ENCODE results near the gene CPO.

The CPO gene

GRCh38 chr2:206983161-206983859 lies 44.0 kb downstream of the CPO start:
- H3K9me3 ChIP-seq (ENCODE audit: control insufficient read depth in 2 of 2, low read length in 2 of 2) = no peaks in the 10 kb centered on the region
- no peak overlapping the region for H3K4me3 ChIP-seq (ENCODE audit: low read length in 2 of 2)
- no peak overlapping the region for H3K9ac ChIP-seq (ENCODE audit: low read depth in 1 of 2, low read length in 2 of 2)
- no peaks in the 10 kb centered on the region for H3K27me3 ChIP-seq (ENCODE audit: control insufficient read depth in 2 of 2, insufficient read depth in 2 of 2, low read length in 2 of 2)
- no peaks in the 10 kb centered on the region for H3K36me3 ChIP-seq (ENCODE audit: control insufficient read depth in 2 of 2, insufficient read depth in 2 of 2, low read length in 2 of 2)
- no peak overlapping the region for H3K27ac ChIP-seq (ENCODE audit: low read depth in 2 of 2, low read length in 2 of 2)
- H3K4me1 ChIP-seq (ENCODE audit: control insufficient read depth in 2 of 2, insufficient read depth in 2 of 2, low read length in 2 of 2) = no peaks in the 10 kb centered on the region

- H3K9ac ChIP-seq (ENCODE audit: low read depth in 1 of 2, low read length in 2 of 2) = no peak overlapping the region
- H3K27me3 ChIP-seq (ENCODE audit: control insufficient read depth in 2 of 2, insufficient read depth in 2 of 2, low read length in 2 of 2) = no peaks in the 10 kb centered on the region
- no peaks in the 10 kb centered on the region for H3K9me3 ChIP-seq (ENCODE audit: control insufficient read depth in 2 of 2, low read length in 2 of 2)
- H3K4me1 ChIP-seq (ENCODE audit: control insufficient read depth in 2 of 2, insufficient read depth in 2 of 2, low read length in 2 of 2) = no peaks in the 10 kb centered on the region
- H3K36me3 ChIP-seq (ENCODE audit: control insufficient read depth in 2 of 2, insufficient read depth in 2 of 2, low read length in 2 of 2) = no peaks in the 10 kb centered on the region
- H3K4me3 ChIP-seq (ENCODE audit: low read length in 2 of 2) = no peak overlapping the region
- no peak overlapping the region for H3K27ac ChIP-seq (ENCODE audit: low read depth in 2 of 2, low read length in 2 of 2)
Measured at GRCh38 chr2:206984206-206984605, 44.9 kb downstream of the CPO start.

- Histone ChIP-seq H3K27me3 (ENCODE audit: control insufficient read depth in 2 of 2, insufficient read depth in 2 of 2, low read length in 2 of 2) (no peaks in the 10 kb centered on the region), H3K4me1 (ENCODE audit: control insufficient read depth in 2 of 2, insufficient read depth in 2 of 2, low read length in 2 of 2) (no peaks in the 10 kb centered on the region), H3K4me3 (ENCODE audit: low read length in 2 of 2) (no peak overlapping the region), H3K9me3 (ENCODE audit: control insufficient read depth in 2 of 2, low read length in 2 of 2) (no peaks in the 10 kb centered on the region), H3K36me3 (ENCODE audit: control insufficient read depth in 2 of 2, insufficient read depth in 2 of 2, low read length in 2 of 2) (no peaks in the 10 kb centered on the region), H3K27ac (ENCODE audit: low read depth in 2 of 2, low read length in 2 of 2) (no peak overlapping the region), H3K9ac (ENCODE audit: low read depth in 1 of 2, low read length in 2 of 2) (no peak overlapping the region)
Measured at GRCh38 chr2:206986943-206987342, 47.6 kb downstream of the CPO start.

- no peak overlapping the region for H3K4me3 ChIP-seq (ENCODE audit: low read length in 2 of 2)
Measured at GRCh38 chr2:206987810-206988209, 48.5 kb downstream of the CPO start.

GRCh38 chr2:206988884-206989283 lies 49.6 kb downstream of the CPO start:
- Histone ChIP-seq H3K27me3 (ENCODE audit: control insufficient read depth in 2 of 2, insufficient read depth in 2 of 2, low read length in 2 of 2) (no peaks in the 10 kb centered on the region), H3K27ac (ENCODE audit: low read depth in 2 of 2, low read length in 2 of 2) (no peak overlapping the region), H3K9ac (ENCODE audit: low read depth in 1 of 2, low read length in 2 of 2) (no peak overlapping the region), H3K4me1 (ENCODE audit: control insufficient read depth in 2 of 2, insufficient read depth in 2 of 2, low read length in 2 of 2) (no peaks in the 10 kb centered on the region), H3K9me3 (ENCODE audit: control insufficient read depth in 2 of 2, low read length in 2 of 2) (no peaks in the 10 kb centered on the region), H3K36me3 (ENCODE audit: control insufficient read depth in 2 of 2, insufficient read depth in 2 of 2, low read length in 2 of 2) (no peaks in the 10 kb centered on the region), H3K4me3 (ENCODE audit: low read length in 2 of 2) (no peak overlapping the region)

More at GRCh38 chr2:206987810-206988209, 48.5 kb downstream of the CPO start:
- Histone ChIP-seq H3K27me3 (ENCODE audit: control insufficient read depth in 2 of 2, insufficient read depth in 2 of 2, low read length in 2 of 2) (no peaks in the 10 kb centered on the region), H3K9me3 (ENCODE audit: control insufficient read depth in 2 of 2, low read length in 2 of 2) (no peaks in the 10 kb centered on the region), H3K27ac (ENCODE audit: low read depth in 2 of 2, low read length in 2 of 2) (no peak overlapping the region), H3K36me3 (ENCODE audit: control insufficient read depth in 2 of 2, insufficient read depth in 2 of 2, low read length in 2 of 2) (no peaks in the 10 kb centered on the region), H3K4me1 (ENCODE audit: control insufficient read depth in 2 of 2, insufficient read depth in 2 of 2, low read length in 2 of 2) (no peaks in the 10 kb centered on the region), H3K9ac (ENCODE audit: low read depth in 1 of 2, low read length in 2 of 2) (no peak overlapping the region)

GRCh38 chr2:206989311-206989710 lies 50.0 kb downstream of the CPO start:
- no peak overlapping the region for H3K9ac ChIP-seq (ENCODE audit: low read depth in 1 of 2, low read length in 2 of 2)
- H3K4me1 ChIP-seq (ENCODE audit: control insufficient read depth in 2 of 2, insufficient read depth in 2 of 2, low read length in 2 of 2) = no peaks in the 10 kb centered on the region
- H3K27me3 ChIP-seq (ENCODE audit: control insufficient read depth in 2 of 2, insufficient read depth in 2 of 2, low read length in 2 of 2) = no peaks in the 10 kb centered on the region

GRCh38 chr2:206990360-206990759 lies 51.0 kb downstream of the CPO start:
- no peaks in the 10 kb centered on the region for H3K27me3 ChIP-seq (ENCODE audit: control insufficient read depth in 2 of 2, insufficient read depth in 2 of 2, low read length in 2 of 2)
- no peak overlapping the region for H3K9ac ChIP-seq (ENCODE audit: low read depth in 1 of 2, low read length in 2 of 2)
- H3K4me1 ChIP-seq (ENCODE audit: control insufficient read depth in 2 of 2, insufficient read depth in 2 of 2, low read length in 2 of 2) = no peaks in the 10 kb centered on the region
- H3K36me3 ChIP-seq (ENCODE audit: control insufficient read depth in 2 of 2, insufficient read depth in 2 of 2, low read length in 2 of 2) = no peaks in the 10 kb centered on the region
- no peak overlapping the region for H3K27ac ChIP-seq (ENCODE audit: low read depth in 2 of 2, low read length in 2 of 2)
- no peak overlapping the region for H3K4me3 ChIP-seq (ENCODE audit: low read length in 2 of 2)
- no peaks in the 10 kb centered on the region for H3K9me3 ChIP-seq (ENCODE audit: control insufficient read depth in 2 of 2, low read length in 2 of 2)

More at GRCh38 chr2:206989311-206989710, 50.0 kb downstream of the CPO start:
- Histone ChIP-seq H3K4me3 (ENCODE audit: low read length in 2 of 2) (no peak overlapping the region), H3K36me3 (ENCODE audit: control insufficient read depth in 2 of 2, insufficient read depth in 2 of 2, low read length in 2 of 2) (no peaks in the 10 kb centered on the region), H3K9me3 (ENCODE audit: control insufficient read depth in 2 of 2, low read length in 2 of 2) (no peaks in the 10 kb centered on the region), H3K27ac (ENCODE audit: low read depth in 2 of 2, low read length in 2 of 2) (no peak overlapping the region)

- Histone ChIP-seq H3K4me3 (ENCODE audit: low read length in 2 of 2) (no peak overlapping the region), H3K27ac (ENCODE audit: low read depth in 2 of 2, low read length in 2 of 2) (no peak overlapping the region), H3K27me3 (ENCODE audit: control insufficient read depth in 2 of 2, insufficient read depth in 2 of 2, low read length in 2 of 2) (no peaks in the 10 kb centered on the region), H3K9me3 (ENCODE audit: control insufficient read depth in 2 of 2, low read length in 2 of 2) (no peaks in the 10 kb centered on the region), H3K9ac (ENCODE audit: low read depth in 1 of 2, low read length in 2 of 2) (no peak overlapping the region), H3K36me3 (ENCODE audit: control insufficient read depth in 2 of 2, insufficient read depth in 2 of 2, low read length in 2 of 2) (no peaks in the 10 kb centered on the region), H3K4me1 (ENCODE audit: control insufficient read depth in 2 of 2, insufficient read depth in 2 of 2, low read length in 2 of 2) (no peaks in the 10 kb centered on the region)
Measured at GRCh38 chr2:206991070-206991469, 51.8 kb downstream of the CPO start.

GRCh38 chr2:206993396-206993911 lies 54.1 kb downstream of the CPO start:
- Histone ChIP-seq H3K27me3 (ENCODE audit: control insufficient read depth in 2 of 2, insufficient read depth in 2 of 2, low read length in 2 of 2) (no peaks in the 10 kb centered on the region), H3K36me3 (ENCODE audit: control insufficient read depth in 2 of 2, insufficient read depth in 2 of 2, low read length in 2 of 2) (no peaks in the 10 kb centered on the region), H3K9me3 (ENCODE audit: control insufficient read depth in 2 of 2, low read length in 2 of 2) (no peaks in the 10 kb centered on the region), H3K27ac (ENCODE audit: low read depth in 2 of 2, low read length in 2 of 2) (no peak overlapping the region), H3K9ac (ENCODE audit: low read depth in 1 of 2, low read length in 2 of 2) (no peak overlapping the region), H3K4me3 (ENCODE audit: low read length in 2 of 2) (no peak overlapping the region), H3K4me1 (ENCODE audit: control insufficient read depth in 2 of 2, insufficient read depth in 2 of 2, low read length in 2 of 2) (no peaks in the 10 kb centered on the region)

- no peak overlapping the region for H3K9ac ChIP-seq (ENCODE audit: low read depth in 1 of 2, low read length in 2 of 2)
- H3K27me3 ChIP-seq (ENCODE audit: control insufficient read depth in 2 of 2, insufficient read depth in 2 of 2, low read length in 2 of 2) = no peaks in the 10 kb centered on the region
- H3K4me1 ChIP-seq (ENCODE audit: control insufficient read depth in 2 of 2, insufficient read depth in 2 of 2, low read length in 2 of 2) = no peaks in the 10 kb centered on the region
- no peaks in the 10 kb centered on the region for H3K36me3 ChIP-seq (ENCODE audit: control insufficient read depth in 2 of 2, insufficient read depth in 2 of 2, low read length in 2 of 2)
- H3K4me3 ChIP-seq (ENCODE audit: low read length in 2 of 2) = no peak overlapping the region
- no peak overlapping the region for H3K27ac ChIP-seq (ENCODE audit: low read depth in 2 of 2, low read length in 2 of 2)
- H3K9me3 ChIP-seq (ENCODE audit: control insufficient read depth in 2 of 2, low read length in 2 of 2) = no peaks in the 10 kb centered on the region
Measured at GRCh38 chr2:206993964-206994363, 54.6 kb downstream of the CPO start.
